HCT116 (cell line): Measurements from ENCODE around the gene PIEZO2.

Source experiments
- SRF ChIP-seq: IDR thresholded peaks from 2 replicates; pipeline ENCODE4 v1.6.1; 2012; ENCODE audit warnings: low read depth
- TF ChIP-seq, protein P1 (sequence below), 3 experiments: fragments of 200-600 bp in 1 of 3; sonication (generic) in 1 of 3; IDR thresholded peaks in 2 of 3; conservative IDR thresholded peaks in 1 of 3; 2 replicates each; pipeline ENCODE4 v1.5.1; 2012 to 2017; ENCODE audit warnings: low read depth in 2 of 3, low read length in 2 of 3, antibody characterized with exemption in 1 of 3, borderline replicate concordance in 1 of 3, control low read depth in 1 of 3, mild to moderate bottlenecking in 1 of 3, mixed read lengths in 1 of 3, mixed run types in 1 of 3, moderate library complexity in 1 of 3; ENCODE audit not compliant: insufficient read depth in 1 of 3

GRCh38 chr18:11091746-11092145 lies 57.6 kb downstream of the PIEZO2 start:
- TF ChIP-seq, protein P1, sequence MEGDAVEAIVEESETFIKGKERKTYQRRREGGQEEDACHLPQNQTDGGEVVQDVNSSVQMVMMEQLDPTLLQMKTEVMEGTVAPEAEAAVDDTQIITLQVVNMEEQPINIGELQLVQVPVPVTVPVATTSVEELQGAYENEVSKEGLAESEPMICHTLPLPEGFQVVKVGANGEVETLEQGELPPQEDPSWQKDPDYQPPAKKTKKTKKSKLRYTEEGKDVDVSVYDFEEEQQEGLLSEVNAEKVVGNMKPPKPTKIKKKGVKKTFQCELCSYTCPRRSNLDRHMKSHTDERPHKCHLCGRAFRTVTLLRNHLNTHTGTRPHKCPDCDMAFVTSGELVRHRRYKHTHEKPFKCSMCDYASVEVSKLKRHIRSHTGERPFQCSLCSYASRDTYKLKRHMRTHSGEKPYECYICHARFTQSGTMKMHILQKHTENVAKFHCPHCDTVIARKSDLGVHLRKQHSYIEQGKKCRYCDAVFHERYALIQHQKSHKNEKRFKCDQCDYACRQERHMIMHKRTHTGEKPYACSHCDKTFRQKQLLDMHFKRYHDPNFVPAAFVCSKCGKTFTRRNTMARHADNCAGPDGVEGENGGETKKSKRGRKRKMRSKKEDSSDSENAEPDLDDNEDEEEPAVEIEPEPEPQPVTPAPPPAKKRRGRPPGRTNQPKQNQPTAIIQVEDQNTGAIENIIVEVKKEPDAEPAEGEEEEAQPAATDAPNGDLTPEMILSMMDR (IDR thresholded peaks at IDR 0.05 in 2 of 3, conservative IDR thresholded peaks at IDR 0.05 in 1 of 3; ENCODE audit: borderline replicate concordance in 1 of 3, insufficient read depth in 1 of 3, low read depth in 2 of 3, low read length in 2 of 3), result no peak
- TF ChIP-seq SRF, result no peak
